Thoracic aorta (tissue), 2 donors: ENCODE measurements around the gene KIFBP. TPM values are rescaled to one million over a fixed set of nuclear protein-coding genes. Genes with fewer than 3 reads are reported as not detected.

ENCODE experiments used
- ATAC-seq: fragments of 150-250 bp; one replicate; pipeline ENCODE4 v1.8.0; 2017; ENCODE audit warnings: low read depth; ENCODE audit not compliant: insufficient number of reproducible peaks, low FRiP score
- DNase-seq: peaks from one replicate; pipeline ENCODE4 v3.0.0-alpha.2; 2020; ENCODE audit warnings: low spot score
- H3K27ac ChIP-seq, 2 donors: fragments of 200-600 bp; sonication (generic); 1 replicate in 1 of 2; 2 replicates in 1 of 2; pipeline ENCODE4 v1.5.1; 2016; ENCODE audit warnings: mild to moderate bottlenecking in 2 of 2, moderate library complexity in 2 of 2
- H3K27me3 ChIP-seq: fragments of 200-600 bp; sonication (generic); replicated peaks from 2 replicates; pipeline ENCODE4 v1.6.0; 2016; ENCODE audit warnings: mild to moderate bottlenecking; ENCODE audit not compliant: insufficient read depth
- H3K36me3 ChIP-seq: fragments of 200-600 bp; sonication (generic); one replicate; pipeline ENCODE4 v1.5.1; 2016
- H3K4me1 ChIP-seq, 2 donors: fragments of 200-600 bp; sonication (generic); 1 replicate in 1 of 2; 2 replicates in 1 of 2; pipeline versions ENCODE4 v1.5.1 to v1.6.0; 2016; ENCODE audit warnings: low read depth in 2 of 2, mild to moderate bottlenecking in 1 of 2; ENCODE audit not compliant: control insufficient read depth in 1 of 2
- H3K4me3 ChIP-seq: fragments of 200-600 bp; sonication (generic); 2 replicates; pipeline ENCODE4 v1.5.1; 2016; ENCODE audit warnings: mild to moderate bottlenecking
- H3K9me3 ChIP-seq: fragments of 200-600 bp; sonication (generic); 2 replicates; pipeline ENCODE4 v1.5.1; 2016
- CTCF ChIP-seq: fragments of 200-600 bp; sonication (generic); IDR thresholded peaks from one replicate; pipeline ENCODE4 v1.5.1; 2019; ENCODE audit warnings: antibody characterized with exemption
- total RNA-seq, 2 donors: library from RNA; depleted of rRNA; stranded (reverse); fragments of >200 nt; gene quantifications; one replicate each; pipeline versions ENCODE4 v1.1.0 to v1.2.3, GENCODE V29; 2016

The KIFBP gene
- total RNA-seq, 2 donors from 2014 or later: 31.3 to 45.1 TPM

GRCh38 chr10:68955355-68955831 is 33.2 kb upstream of the KIFBP start:
- Histone ChIP-seq H3K9me3 (no peaks in the 10 kb centered on the region), H3K27ac (peak overlapping the region; percentile 79 to 92), H3K4me3 (peak overlapping the region; percentile 88), H3K27me3 (no peaks in the 10 kb centered on the region), H3K4me1 (peaks cover 6 to 23% of the 10 kb centered on the region in 2 donors), H3K36me3 (no peaks in the 10 kb centered on the region)
- TF ChIP-seq CTCF: no peak
- ATAC-seq: no peak
- DNase-seq: no peak

- Histone ChIP-seq H3K4me3 (peak within 1 kb of the TSS; percentile 88), H3K4me1 (peaks cover 6 to 23% of the 10 kb centered on the region in 2 donors), H3K9me3 (no peaks in the 10 kb centered on the region), H3K27me3 (no peaks in the 10 kb centered on the region), H3K36me3 (no peaks in the 10 kb centered on the region), H3K27ac (peak within 1 kb of the TSS; percentile 79 to 92)
- ATAC-seq (peak; percentile 64), DNase-seq (peak; percentile 76)
- TF ChIP-seq CTCF: peak; percentile 46
These were observed 32.6 kb upstream of the KIFBP start, which contains the start of gene DDX21 for GRCh38 chr10:68955832-68956532. Gene DDX21 (plus strand): TSS chr10:68956170. CDS start chr10:68956226, 56 bp downstream.

GRCh38 chr10:68957284-68957615 is 31.4 kb upstream of the KIFBP start:
- no peaks in the 10 kb centered on the region for H3K9me3 ChIP-seq
- H3K4me3 ChIP-seq: peak overlapping the region; percentile 88
- peaks cover 6 to 23% of the 10 kb centered on the region in 2 donors for H3K4me1 ChIP-seq
- H3K36me3 ChIP-seq: peaks cover 4% of the 10 kb centered on the region
- H3K27ac ChIP-seq: peak overlapping the region in 1 of 2 donors; percentile 79
- no peak for TF ChIP-seq CTCF
- no peak for DNase-seq
- no peak for ATAC-seq
- no peaks in the 10 kb centered on the region for H3K27me3 ChIP-seq

- H3K4me3 ChIP-seq: peak overlapping the region; percentile 88
- ATAC-seq: no peak
- peak overlapping the region in 1 of 2 donors; percentile 79 for H3K27ac ChIP-seq
These were observed 30.9 kb upstream of the KIFBP start for GRCh38 chr10:68957654-68958053.

More at GRCh38 chr10:68957654-68958053, 30.9 kb upstream of the KIFBP start:
- no peak for DNase-seq
- Histone ChIP-seq H3K4me1 (peaks cover 6 to 23% of the 10 kb centered on the region in 2 donors), H3K9me3 (no peaks in the 10 kb centered on the region), H3K27me3 (no peaks in the 10 kb centered on the region), H3K36me3 (peaks cover 7% of the 10 kb centered on the region)
- no peak for TF ChIP-seq CTCF
